ES-I3 (cell line): Measurements from ENCODE around the gene RSL1D1.

Experiments used
- H3K36me3 ChIP-seq: 2 replicates; pipeline ENCODE4 v1.6.1; 2013; ENCODE audit warnings: mild to moderate bottlenecking, low read length, control low read depth, moderate library complexity; ENCODE audit not compliant: insufficient read depth
- H3K4me1 ChIP-seq: 2 replicates; pipeline ENCODE4 v1.6.1; 2013; ENCODE audit warnings: mild to moderate bottlenecking, control low read depth, low read length; ENCODE audit not compliant: insufficient read depth
- H3K9ac ChIP-seq: 2 replicates; pipeline ENCODE4 v1.6.1; 2013; ENCODE audit warnings: low read depth, mild to moderate bottlenecking, low read length, moderate library complexity
- H3K9me3 ChIP-seq: 2 replicates; pipeline ENCODE4 v1.6.1; 2013; ENCODE audit warnings: mild to moderate bottlenecking, low read length, moderate library complexity; ENCODE audit not compliant: control insufficient read depth, insufficient read depth

The RSL1D1 gene

DNA sequence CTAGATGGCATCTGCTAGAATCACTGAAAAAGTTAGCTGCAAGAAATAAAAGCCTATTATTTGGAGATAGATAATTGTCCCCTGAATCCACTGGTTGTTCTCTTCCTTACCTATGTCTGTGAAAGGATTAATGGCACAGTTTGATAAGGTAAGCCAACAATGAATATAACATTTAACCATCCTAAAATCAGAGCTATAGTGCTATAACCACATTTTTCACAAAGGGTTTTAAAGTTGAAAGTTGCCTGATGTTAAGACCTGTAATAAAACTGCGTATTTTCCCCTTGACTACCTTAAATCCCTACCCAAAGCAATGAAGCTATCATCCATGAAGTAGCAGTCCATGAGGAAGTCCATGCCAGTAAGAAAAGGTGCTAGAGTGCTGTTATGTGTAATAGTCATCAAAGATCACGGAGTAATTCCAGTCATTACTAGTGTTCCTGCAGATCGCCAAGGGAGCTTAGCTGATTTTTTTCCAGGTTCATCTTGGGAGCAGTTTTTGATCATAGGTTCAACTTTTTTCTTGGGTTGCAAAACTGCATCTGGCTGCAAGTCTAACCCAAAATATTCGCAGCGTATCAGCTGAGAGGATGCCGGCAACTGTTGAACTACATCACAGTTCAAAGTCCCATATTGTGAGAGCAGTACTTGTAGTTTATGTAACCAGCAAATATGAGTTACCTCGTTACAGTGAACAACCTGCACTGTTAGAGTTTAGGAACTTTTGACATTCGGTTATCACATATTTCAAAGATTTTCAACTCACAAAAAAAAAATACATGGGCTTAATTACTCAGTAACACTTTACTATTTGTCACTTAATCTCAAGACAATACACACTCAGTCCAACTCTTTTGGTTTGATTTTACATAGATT lies 18.2 kb upstream of the RSL1D1 start:
- H3K9me3 ChIP-seq, result no peaks in the 10 kb centered on the region
- no peaks in the 10 kb centered on the region for H3K4me1 ChIP-seq
- no peak overlapping the region for H3K9ac ChIP-seq
- peaks cover 15% of the 10 kb centered on the region for H3K36me3 ChIP-seq

DNA sequence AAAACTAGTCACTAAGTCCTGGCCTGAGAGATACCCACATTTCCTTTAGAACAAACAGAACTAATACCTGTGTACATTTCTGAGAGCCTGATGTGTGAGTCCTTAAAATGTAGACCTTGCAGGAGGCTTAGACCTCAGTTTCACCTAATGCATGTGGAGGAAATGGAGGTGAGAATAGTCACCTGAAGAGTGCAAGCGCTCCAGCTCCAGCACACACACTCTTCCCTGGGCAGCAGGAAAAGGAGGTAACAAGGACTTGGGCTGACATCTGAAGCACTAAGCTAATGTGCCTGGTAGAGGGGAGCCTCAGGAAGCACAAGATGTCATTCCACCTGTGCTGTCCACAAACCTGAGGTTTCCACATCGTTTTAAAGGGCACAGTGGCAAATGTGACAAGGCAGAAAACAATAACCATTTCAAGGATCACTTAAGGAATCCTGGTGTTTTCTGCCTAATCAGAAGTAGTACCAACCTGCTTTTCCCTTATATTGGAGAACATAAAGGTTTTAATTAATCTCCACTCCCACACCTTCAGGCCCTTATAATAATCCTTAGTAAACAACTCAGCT lies 17.2 kb upstream of the RSL1D1 start:
- H3K36me3 ChIP-seq, result peaks cover 15% of the 10 kb centered on the region
- H3K4me1 ChIP-seq, result no peaks in the 10 kb centered on the region
- no peak overlapping the region for H3K9ac ChIP-seq
- no peaks in the 10 kb centered on the region for H3K9me3 ChIP-seq

DNA sequence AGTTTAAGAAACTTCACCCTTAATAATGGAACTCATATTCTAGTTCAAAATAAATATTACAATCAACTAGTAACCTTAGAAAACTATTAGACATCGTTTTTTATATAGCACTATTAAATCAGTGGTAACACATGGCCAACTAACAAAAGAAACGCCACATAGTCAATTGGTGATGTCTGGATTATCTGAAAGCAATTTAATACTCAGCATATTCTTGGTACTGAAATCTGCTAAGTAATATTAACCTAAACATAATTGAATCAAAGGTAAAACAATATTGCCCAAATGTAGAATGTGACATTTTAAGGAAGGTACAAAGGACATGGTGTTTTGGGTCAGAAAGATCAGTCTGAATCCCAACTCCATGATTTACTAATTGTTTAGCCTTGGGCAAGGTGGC lies 11.1 kb upstream of the RSL1D1 start:
- Histone ChIP-seq H3K4me1 (no peaks in the 10 kb centered on the region), H3K9me3 (no peaks in the 10 kb centered on the region), H3K9ac (no peak overlapping the region), H3K36me3 (no peaks in the 10 kb centered on the region)

- Histone ChIP-seq H3K36me3 (no peaks in the 10 kb centered on the region), H3K9ac (no peak overlapping the region), H3K4me1 (no peaks in the 10 kb centered on the region), H3K9me3 (no peaks in the 10 kb centered on the region)
Measured at GRCh38 chr16:11857161-11857560, 5.8 kb upstream of the RSL1D1 start.

DNA sequence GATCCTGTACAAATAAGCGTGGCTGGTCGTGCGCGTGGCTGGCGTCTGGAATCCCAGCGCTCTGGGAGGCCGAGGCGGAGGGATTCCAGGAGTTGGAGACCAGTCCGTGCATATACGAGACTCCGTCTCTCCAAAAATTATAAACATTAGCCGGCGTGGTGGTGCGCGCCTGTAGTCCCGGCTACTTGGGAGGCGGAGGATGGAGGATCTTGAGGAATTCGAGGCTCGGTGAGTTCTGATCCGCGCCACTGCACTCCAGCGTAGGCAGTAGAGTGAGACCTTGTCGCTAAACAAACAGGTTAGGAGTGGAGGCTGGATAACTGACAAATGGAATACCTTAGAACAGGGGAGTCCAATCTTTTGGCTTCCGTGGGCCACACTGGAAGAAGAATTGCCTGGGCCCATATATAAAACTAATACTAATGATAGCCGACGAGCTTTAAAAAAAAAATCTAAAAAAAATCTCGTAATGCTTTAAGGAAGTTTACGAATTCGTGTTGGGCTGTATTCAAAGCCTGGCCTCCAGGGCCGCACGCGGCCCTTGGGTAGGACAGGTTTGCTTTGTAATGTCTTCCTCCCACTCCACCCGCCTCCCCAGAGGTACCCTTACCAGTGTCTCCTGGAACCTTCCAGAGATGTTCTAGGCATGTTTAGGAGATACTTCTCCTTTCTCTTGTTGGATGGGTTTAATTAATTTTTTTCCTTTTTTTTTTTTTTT lies 909 bp upstream of the RSL1D1 start:
- peak overlapping the region; percentile 90 for H3K9ac ChIP-seq
- no peaks in the 10 kb centered on the region for H3K4me1 ChIP-seq
- no peaks in the 10 kb centered on the region for H3K9me3 ChIP-seq
- peaks cover 9% of the 10 kb centered on the region; the same call in 1 of the 2 replicates for H3K36me3 ChIP-seq

GRCh38 chr16:11848842-11849241 lies 2.5 kb downstream of the RSL1D1 start:
- Histone ChIP-seq H3K36me3 (peaks cover 36% of the 10 kb centered on the region), H3K4me1 (no peaks in the 10 kb centered on the region), H3K9me3 (no peaks in the 10 kb centered on the region), H3K9ac (no peak overlapping the region)

- no peaks in the 10 kb centered on the region for H3K9me3 ChIP-seq
- no peak overlapping the region for H3K9ac ChIP-seq
- H3K36me3 ChIP-seq, result peaks cover 69% of the 10 kb centered on the region
- no peaks in the 10 kb centered on the region for H3K4me1 ChIP-seq
Measured at GRCh38 chr16:11844499-11844898, 6.8 kb downstream of the RSL1D1 start.

DNA sequence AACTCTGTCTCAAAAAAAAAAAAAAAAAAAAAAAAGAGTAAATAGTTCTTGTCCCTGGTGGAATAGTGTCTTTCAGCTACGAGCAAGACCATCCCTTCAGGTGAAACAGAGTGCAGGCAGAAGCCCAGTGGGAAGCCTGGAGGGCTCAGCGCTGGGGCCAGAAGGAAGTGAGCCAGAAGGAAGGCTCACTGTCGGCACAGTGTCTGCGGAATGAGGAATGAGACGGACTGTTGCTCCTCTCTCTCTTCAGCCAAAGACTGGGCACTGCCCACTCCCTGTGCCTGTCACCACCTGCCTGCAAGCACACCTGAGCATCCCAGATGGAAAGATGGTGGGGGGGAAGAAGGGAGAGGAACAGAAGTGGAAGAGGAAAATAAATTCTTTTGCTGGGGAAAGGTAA lies 7.5 kb downstream of the RSL1D1 start:
- H3K9me3 ChIP-seq, result no peaks in the 10 kb centered on the region

DNA sequence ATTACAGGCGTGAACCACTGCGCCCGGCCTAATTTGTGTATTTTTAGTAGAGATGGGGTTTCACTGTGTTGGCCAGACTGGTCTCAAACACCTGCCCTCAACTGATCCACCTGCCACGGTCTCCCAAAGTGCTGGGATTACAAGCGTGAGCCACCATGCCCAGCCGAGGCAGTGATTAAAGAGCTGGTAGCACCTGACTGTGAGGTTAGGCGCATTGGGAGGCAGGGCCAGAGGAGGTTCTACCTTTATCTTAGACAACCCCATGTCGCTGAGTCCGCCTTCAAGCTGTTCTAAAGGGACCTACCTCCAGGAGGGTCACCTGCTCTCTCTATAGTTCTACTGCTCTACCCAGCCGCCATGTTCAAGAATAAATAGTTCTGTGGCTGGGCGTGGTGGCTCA lies 8.1 kb downstream of the RSL1D1 start:
- H3K4me1 ChIP-seq, result no peaks in the 10 kb centered on the region
- H3K36me3 ChIP-seq, result peaks cover 70% of the 10 kb centered on the region
- no peaks in the 10 kb centered on the region for H3K9me3 ChIP-seq
- no peak overlapping the region for H3K9ac ChIP-seq

More for the DNA sequence above, 7.5 kb downstream of the RSL1D1 start:
- Histone ChIP-seq H3K9ac (no peak overlapping the region), H3K4me1 (no peaks in the 10 kb centered on the region), H3K36me3 (peaks cover 69% of the 10 kb centered on the region)

GRCh38 chr16:11841026-11841425 lies 10.3 kb downstream of the RSL1D1 start:
- Histone ChIP-seq H3K36me3 (peaks cover 76% of the 10 kb centered on the region), H3K9ac (no peak overlapping the region), H3K9me3 (no peaks in the 10 kb centered on the region), H3K4me1 (peaks cover 13% of the 10 kb centered on the region)

- Histone ChIP-seq H3K9me3 (no peaks in the 10 kb centered on the region), H3K4me1 (peaks cover 16% of the 10 kb centered on the region), H3K36me3 (peaks cover 46% of the 10 kb centered on the region), H3K9ac (no peak overlapping the region)
Measured at GRCh38 chr16:11836650-11837244, 14.6 kb downstream of the RSL1D1 start.

- no peak overlapping the region for H3K9ac ChIP-seq
- H3K36me3 ChIP-seq, result peaks cover 39% of the 10 kb centered on the region
- no peaks in the 10 kb centered on the region for H3K9me3 ChIP-seq
- H3K4me1 ChIP-seq, result peaks cover 16% of the 10 kb centered on the region
Measured at GRCh38 chr16:11835891-11836649, 15.3 kb downstream of the RSL1D1 start.

DNA sequence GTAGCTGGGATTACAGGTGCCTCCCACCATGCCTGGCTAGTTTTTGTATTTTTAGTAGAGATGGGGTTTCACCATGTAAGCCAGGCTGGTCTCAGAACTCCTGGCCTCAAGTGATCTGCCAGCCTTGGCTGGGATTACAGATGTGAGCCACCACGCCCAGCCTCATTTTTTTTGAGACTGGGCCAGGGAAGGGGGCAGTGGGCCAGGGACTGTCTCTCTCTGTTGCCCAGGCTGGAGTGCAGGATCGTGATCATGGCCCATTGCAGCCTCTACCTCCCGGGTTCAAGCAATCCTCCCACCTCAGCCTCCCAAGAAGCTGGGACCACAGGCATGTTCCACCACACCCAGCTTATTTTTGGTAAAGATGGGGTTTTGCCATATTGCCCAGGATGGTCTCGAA lies 16.0 kb downstream of the RSL1D1 start:
- Histone ChIP-seq H3K4me1 (peaks cover 16% of the 10 kb centered on the region), H3K9ac (no peak overlapping the region), H3K36me3 (peaks cover 31% of the 10 kb centered on the region), H3K9me3 (no peaks in the 10 kb centered on the region)
